Loucy (cell line): ENCODE data around the gene PARS2.
A peak's percentile ranks its signal among the peaks of the same experiment; 100 is the strongest.

ENCODE experiments used
- H2AFZ ChIP-seq: fragments of 200-600 bp; sonication (generic); 2 replicates; pipeline ENCODE4 v1.6.0; 2016; ENCODE audit warnings: antibody characterized with exemption, mild to moderate bottlenecking, low read length, moderate library complexity
- H3F3A ChIP-seq: fragments of 200-600 bp; 2 replicates; pipeline ENCODE4 v1.6.0; 2016; ENCODE audit warnings: antibody characterized with exemption, low read depth, mild to moderate bottlenecking
- H3K27me3 ChIP-seq: fragments of 200-600 bp; sonication (generic); 2 replicates; pipeline ENCODE4 v1.6.1; 2014; ENCODE audit warnings: low read length, mild to moderate bottlenecking; ENCODE audit not compliant: insufficient read depth, poor library complexity, severe bottlenecking
- H3K36me3 ChIP-seq: fragments of 200-600 bp; sonication (generic); 2 replicates; pipeline ENCODE4 v1.6.1; 2016; ENCODE audit warnings: low read length; ENCODE audit not compliant: insufficient read depth
- H3K4me1 ChIP-seq: fragments of 200-600 bp; sonication (generic); 2 replicates; pipeline ENCODE4 v1.5.1; 2014; ENCODE audit warnings: low read length, mild to moderate bottlenecking; ENCODE audit not compliant: insufficient read depth, poor library complexity, severe bottlenecking
- H3K4me2 ChIP-seq: fragments of 200-600 bp; sonication (generic); 2 replicates; pipeline ENCODE4 v1.6.0; 2014; ENCODE audit warnings: antibody characterized with exemption, low read length, low read depth, mild to moderate bottlenecking; ENCODE audit not compliant: poor library complexity, severe bottlenecking
- H3K4me3 ChIP-seq: fragments of 200-600 bp; sonication (generic); 2 replicates; pipeline ENCODE4 v1.5.1; 2014; ENCODE audit warnings: low read length, mild to moderate bottlenecking, mixed read lengths; ENCODE audit not compliant: poor library complexity, severe bottlenecking
- H3K79me2 ChIP-seq: fragments of 200-600 bp; sonication (generic); 2 replicates; pipeline ENCODE4 v1.6.1; 2014; ENCODE audit warnings: low read length; ENCODE audit not compliant: insufficient read depth
- H3K9ac ChIP-seq: fragments of 200-600 bp; sonication (generic); 2 replicates; pipeline ENCODE4 v1.6.0; 2014; ENCODE audit warnings: mild to moderate bottlenecking, low read depth, low read length, moderate library complexity; ENCODE audit not compliant: poor library complexity, severe bottlenecking
- H3K9me2 ChIP-seq: fragments of 200-600 bp; sonication (generic); replicated peaks from 2 replicates; pipeline ENCODE4 v1.6.1; 2016; ENCODE audit warnings: low read depth, low read length, mixed read lengths
- H3K9me3 ChIP-seq: fragments of 200-600 bp; sonication (generic); 2 replicates; pipeline ENCODE4 v1.6.1; 2014; ENCODE audit warnings: mild to moderate bottlenecking, antibody characterized with exemption, low read length, low read depth; ENCODE audit not compliant: insufficient read depth
- H4K20me1 ChIP-seq: fragments of 200-600 bp; sonication (generic); 2 replicates; pipeline ENCODE4 v1.6.0; 2014; ENCODE audit warnings: antibody characterized with exemption, low read length, mild to moderate bottlenecking; ENCODE audit not compliant: insufficient read depth, poor library complexity, severe bottlenecking
- CTCF ChIP-seq: fragments of 200-600 bp; sonication (generic); conservative IDR thresholded peaks from 2 replicates; pipeline ENCODE4 v1.5.1; 2014; ENCODE audit warnings: mild to moderate bottlenecking, antibody characterized with exemption, low read length
- EZH2phosphoT487 ChIP-seq: fragments of 200-600 bp; IDR thresholded peaks from 2 replicates; pipeline ENCODE4 v1.6.1; 2018; ENCODE audit warnings: antibody characterized with exemption, mild to moderate bottlenecking, moderate library complexity, borderline replicate concordance

PARS2 gene

DNA sequence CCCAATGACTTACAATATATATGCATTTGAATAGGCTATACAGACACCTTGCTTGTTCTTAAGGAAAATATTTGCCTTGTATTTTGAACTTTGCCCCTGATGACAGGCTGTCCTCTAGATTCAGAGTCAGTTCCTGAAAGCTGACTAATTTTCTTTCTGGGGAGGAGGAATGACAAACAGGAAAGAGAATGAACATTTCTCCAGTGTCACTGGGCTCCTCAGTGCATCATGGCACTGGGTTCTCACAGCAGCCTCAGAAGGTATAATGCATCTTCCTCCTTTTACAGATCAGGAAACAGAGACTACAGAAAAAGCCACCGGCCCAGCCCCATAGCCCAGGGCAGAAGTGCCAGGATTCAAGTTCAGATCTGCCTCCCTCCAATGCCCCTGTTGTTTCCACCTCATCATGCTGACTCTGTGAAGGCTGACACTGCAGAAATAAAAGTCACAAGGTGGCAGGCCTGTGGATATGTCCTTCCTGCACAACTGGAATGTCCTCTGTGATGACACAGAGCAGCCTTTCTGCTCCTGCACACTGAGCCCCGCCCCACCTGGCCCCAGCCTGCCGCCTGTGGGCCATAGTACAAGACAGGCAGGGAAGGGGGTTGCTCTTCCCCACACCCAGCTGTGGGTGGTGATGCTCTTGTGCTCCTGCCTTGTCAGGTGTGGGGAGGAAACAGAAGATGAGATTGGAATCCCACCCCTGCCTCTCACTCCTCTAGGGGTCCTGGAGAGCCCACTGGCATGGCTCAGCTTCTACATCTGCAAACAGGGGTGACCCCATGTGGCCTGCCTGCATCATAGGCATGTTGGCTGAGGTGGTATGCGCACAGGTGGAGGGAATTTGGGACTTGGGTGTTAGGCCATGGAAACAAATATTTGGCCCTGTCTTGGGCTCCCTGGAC lies 30.4 kb upstream of the PARS2 start:
- H3K4me3 ChIP-seq = no peak overlapping the region
- no peaks in the 10 kb centered on the region for H3K36me3 ChIP-seq
- no peaks in the 10 kb centered on the region for H3K4me1 ChIP-seq
- H3K4me2 ChIP-seq = no peak overlapping the region
- H3K9me3 ChIP-seq = no peaks in the 10 kb centered on the region
- H3K9me2 ChIP-seq = no peaks in the 10 kb centered on the region
- H3K79me2 ChIP-seq = no peaks in the 10 kb centered on the region
- no peaks in the 10 kb centered on the region for H3K27me3 ChIP-seq
- H4K20me1 ChIP-seq = no peaks in the 10 kb centered on the region
- TF ChIP-seq CTCF (no peak), EZH2phosphoT487 (no peak)
- no peak overlapping the region for H3K9ac ChIP-seq
- H3F3A ChIP-seq = no peaks in the 10 kb centered on the region
- H2AFZ ChIP-seq = no peak overlapping the region

- Histone ChIP-seq H3K36me3 (no peaks in the 10 kb centered on the region), H3K27me3 (no peaks in the 10 kb centered on the region), H3K9me2 (no peaks in the 10 kb centered on the region), H3K4me1 (no peaks in the 10 kb centered on the region), H3F3A (no peaks in the 10 kb centered on the region), H3K4me3 (no peak overlapping the region), H3K4me2 (no peak overlapping the region), H4K20me1 (no peaks in the 10 kb centered on the region), H3K79me2 (no peaks in the 10 kb centered on the region), H3K9ac (no peak overlapping the region), H3K9me3 (no peaks in the 10 kb centered on the region), H2AFZ (no peak overlapping the region)
- TF ChIP-seq CTCF (no peak), EZH2phosphoT487 (no peak)
Measured at GRCh38 chr1:54792686-54793282, 28.5 kb upstream of the PARS2 start.

- Histone ChIP-seq H2AFZ (no peak overlapping the region), H3K4me2 (no peak overlapping the region), H3K9me3 (no peaks in the 10 kb centered on the region), H3K4me3 (no peak overlapping the region), H3F3A (no peaks in the 10 kb centered on the region), H3K79me2 (no peaks in the 10 kb centered on the region), H3K9ac (no peak overlapping the region), H3K36me3 (no peaks in the 10 kb centered on the region), H4K20me1 (no peaks in the 10 kb centered on the region), H3K9me2 (no peaks in the 10 kb centered on the region), H3K4me1 (no peaks in the 10 kb centered on the region), H3K27me3 (no peaks in the 10 kb centered on the region)
- TF ChIP-seq EZH2phosphoT487 (no peak), CTCF (peak; percentile 72)
Measured at GRCh38 chr1:54791880-54792522, 27.7 kb upstream of the PARS2 start.
